ENCODE data around the gene CELSR1. TPM values are rescaled to one million over a fixed set of nuclear protein-coding genes. Genes with fewer than 3 reads are reported as not detected.

CELSR1 gene
- polyA plus RNA-seq, 1 experiment: 0.14 TPM

DNA sequence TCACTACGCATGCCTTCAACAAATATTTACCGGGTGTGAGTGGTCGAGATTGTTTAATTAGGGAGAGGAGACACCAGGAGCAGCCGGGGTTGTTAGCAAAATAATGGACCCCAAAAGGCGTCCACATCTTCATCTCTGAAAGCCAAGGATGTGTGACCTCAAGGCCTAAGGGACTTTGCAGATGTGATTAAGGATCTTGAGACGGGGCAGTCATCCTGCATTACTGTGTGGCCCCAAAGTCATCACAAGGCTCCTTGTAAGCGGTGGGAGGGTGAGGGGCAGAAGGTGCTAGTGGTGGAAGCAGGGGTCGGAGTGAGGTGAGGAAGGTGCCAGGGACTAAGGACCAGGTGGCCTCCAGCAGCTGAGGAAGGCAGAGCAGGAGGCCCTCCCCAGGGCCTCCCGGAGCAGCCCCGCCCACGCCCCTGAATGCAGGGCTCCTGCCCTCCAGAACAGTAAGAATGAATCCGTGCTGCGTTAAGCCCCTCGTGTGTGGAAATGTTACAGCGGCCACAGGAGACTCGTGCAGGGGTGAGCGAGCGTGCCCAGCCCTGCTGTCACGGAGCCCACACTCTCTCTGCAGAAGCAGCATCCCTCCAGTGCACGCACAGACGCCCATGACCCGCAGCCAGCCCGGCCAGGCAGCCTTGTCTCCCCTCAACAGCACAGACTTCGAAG lies 83.5 kb downstream of the CELSR1 start:
- Histone ChIP-seq H3K27ac (ENCODE audit: low read depth, low read length) (no peak overlapping the region), H3K9me3 (ENCODE audit: control insufficient read depth, insufficient read depth, low read length) (peaks cover 3% of the 10 kb centered on the region; the same call in 1 of the 2 replicates), H3K4me3 (ENCODE audit: low read depth, low read length) (no peak overlapping the region), H3K27me3 (ENCODE audit: control insufficient read depth, insufficient read depth, low read length) (peaks cover 29% of the 10 kb centered on the region)
- TF ChIP-seq, protein P1, sequence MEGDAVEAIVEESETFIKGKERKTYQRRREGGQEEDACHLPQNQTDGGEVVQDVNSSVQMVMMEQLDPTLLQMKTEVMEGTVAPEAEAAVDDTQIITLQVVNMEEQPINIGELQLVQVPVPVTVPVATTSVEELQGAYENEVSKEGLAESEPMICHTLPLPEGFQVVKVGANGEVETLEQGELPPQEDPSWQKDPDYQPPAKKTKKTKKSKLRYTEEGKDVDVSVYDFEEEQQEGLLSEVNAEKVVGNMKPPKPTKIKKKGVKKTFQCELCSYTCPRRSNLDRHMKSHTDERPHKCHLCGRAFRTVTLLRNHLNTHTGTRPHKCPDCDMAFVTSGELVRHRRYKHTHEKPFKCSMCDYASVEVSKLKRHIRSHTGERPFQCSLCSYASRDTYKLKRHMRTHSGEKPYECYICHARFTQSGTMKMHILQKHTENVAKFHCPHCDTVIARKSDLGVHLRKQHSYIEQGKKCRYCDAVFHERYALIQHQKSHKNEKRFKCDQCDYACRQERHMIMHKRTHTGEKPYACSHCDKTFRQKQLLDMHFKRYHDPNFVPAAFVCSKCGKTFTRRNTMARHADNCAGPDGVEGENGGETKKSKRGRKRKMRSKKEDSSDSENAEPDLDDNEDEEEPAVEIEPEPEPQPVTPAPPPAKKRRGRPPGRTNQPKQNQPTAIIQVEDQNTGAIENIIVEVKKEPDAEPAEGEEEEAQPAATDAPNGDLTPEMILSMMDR (IDR thresholded peaks at IDR 0.05; ENCODE audit: low read depth, low read length): no peak
- CTCF ChIA-PET: no interaction called here
- POLR2A ChIA-PET: no interaction called here
- no peak for DNase-seq (ENCODE audit: low read depth, low spot score)

DNA sequence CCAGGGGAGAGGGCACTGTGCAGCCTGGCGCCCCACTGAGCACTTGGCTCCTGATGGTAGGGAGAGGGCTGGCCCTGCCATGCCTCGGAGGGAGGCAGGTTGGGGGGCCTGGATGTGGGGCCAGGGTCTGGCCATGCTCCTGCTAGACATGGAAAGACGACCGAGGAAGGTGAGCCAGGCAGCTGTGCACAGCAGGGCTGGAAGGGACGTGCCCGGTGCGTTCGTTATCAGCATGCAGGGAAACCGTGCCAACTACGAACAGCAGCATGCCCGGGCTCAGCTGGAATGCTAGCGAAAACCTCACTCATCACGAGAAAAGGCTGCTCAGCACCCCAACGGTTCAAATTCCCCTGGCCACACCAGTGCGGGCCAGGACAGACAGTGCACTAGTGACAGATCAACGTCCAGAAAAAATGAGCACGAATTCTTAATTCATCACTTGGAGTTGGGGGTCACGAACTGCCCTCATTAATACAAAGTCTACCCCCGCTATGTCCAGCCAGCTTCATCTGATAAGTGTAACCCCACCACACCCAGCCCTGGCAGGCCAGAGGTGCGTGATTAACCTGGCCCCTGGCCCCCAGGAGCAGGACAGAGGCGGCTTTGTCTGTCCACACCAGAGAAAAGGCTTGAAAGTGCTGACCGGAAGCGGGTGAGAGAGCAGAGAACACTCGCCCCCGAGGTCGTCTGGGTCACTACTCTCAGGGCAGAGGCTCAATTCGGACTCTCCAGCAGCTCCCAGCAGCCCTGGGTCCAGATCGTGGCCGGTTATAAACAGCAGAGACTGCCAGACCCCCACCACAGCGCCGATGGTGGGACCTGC lies 84.2 kb downstream of the CELSR1 start:
- no peak for DNase-seq (ENCODE audit: low read depth, low spot score)
- H3K4me3 ChIP-seq (ENCODE audit: low read depth, low read length): no peak overlapping the region
- ChIA-PET CTCF (no interaction called here), POLR2A (no interaction called here)
- H3K27me3 ChIP-seq (ENCODE audit: control insufficient read depth, insufficient read depth, low read length): peaks cover 25% of the 10 kb centered on the region
- TF ChIP-seq, protein P1 (IDR thresholded peaks at IDR 0.05; ENCODE audit: low read depth, low read length): no peak
- H3K9me3 ChIP-seq (ENCODE audit: control insufficient read depth, insufficient read depth, low read length): peaks cover 3% of the 10 kb centered on the region; the same call in 1 of the 2 replicates
- no peak overlapping the region for H3K27ac ChIP-seq (ENCODE audit: low read depth, low read length)

DNA sequence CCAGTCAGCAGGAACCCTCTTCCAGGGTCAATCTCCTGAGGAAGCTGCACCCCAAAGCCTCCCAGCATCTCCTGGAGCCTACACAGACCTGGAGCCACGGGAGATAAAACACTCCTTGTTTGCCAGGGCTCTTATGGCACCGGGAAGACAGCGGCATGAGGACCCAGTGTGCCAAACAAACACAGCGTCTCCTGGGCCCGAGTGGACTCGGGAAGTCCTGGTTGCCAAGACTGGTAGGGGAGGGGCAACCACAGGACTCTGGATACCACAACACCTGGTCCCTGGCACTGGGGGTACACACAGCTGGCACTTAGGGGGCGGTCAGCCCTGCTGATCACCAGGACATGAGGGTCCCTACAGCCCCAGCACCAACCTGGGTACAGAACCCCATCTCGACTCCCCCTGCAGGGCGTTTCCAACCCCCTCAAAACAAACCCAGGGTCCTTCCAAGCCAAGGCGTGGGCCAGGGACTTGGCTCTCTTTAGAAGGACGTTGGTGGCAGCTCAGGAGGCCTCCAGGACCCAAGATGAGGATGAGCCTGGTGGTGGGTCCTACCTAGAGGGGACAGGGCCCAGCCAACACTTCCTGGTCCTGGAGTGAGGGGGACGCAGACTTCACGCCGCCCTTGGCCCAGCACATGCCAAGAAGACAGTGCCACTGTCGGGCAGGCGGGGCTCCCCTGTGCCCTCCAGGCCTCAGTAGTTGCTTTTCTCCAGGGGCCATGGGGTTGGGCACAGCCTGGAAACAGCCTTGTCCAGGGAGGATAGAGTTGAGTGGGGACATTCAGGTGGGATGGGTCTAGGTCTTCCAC lies 85.0 kb downstream of the CELSR1 start:
- POLR2A ChIA-PET: no interaction called here
- Histone ChIP-seq H3K4me3 (ENCODE audit: low read depth, low read length) (no peak overlapping the region), H3K27me3 (ENCODE audit: control insufficient read depth, insufficient read depth, low read length) (peaks cover 28% of the 10 kb centered on the region), H3K27ac (ENCODE audit: low read depth, low read length) (no peak overlapping the region), H3K9me3 (ENCODE audit: control insufficient read depth, insufficient read depth, low read length) (peaks cover 3% of the 10 kb centered on the region; the same call in 1 of the 2 replicates)
- TF ChIP-seq, protein P1 (IDR thresholded peaks at IDR 0.05; ENCODE audit: low read depth, low read length): no peak
- CTCF ChIA-PET: no interaction called here
- DNase-seq (ENCODE audit: low read depth, low spot score): no peak

DNA sequence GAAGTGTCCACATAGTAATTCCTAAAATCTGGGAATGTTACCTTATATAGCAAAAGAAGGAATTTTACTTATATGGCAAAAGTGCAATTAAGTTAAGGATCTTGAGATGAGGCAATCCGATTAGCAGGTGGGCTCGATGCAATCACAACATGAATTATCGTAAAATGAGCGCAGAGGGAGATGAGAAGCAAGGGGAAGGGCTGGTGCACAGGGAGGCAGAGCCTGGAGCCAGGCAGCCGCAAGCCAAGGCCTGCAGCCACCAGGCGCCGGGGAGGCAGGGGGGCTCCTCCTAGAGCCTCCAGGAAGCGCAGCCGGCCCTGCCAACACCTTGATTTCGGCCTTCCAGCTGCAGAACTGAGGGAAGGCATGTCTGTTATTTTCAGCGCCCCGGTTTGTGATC lies 85.7 kb downstream of the CELSR1 start:
- peaks cover 3% of the 10 kb centered on the region; the same call in 1 of the 2 replicates for H3K9me3 ChIP-seq (ENCODE audit: control insufficient read depth, insufficient read depth, low read length)
- TF ChIP-seq, protein P1 (IDR thresholded peaks at IDR 0.05; ENCODE audit: low read depth, low read length): no peak
- H3K27me3 ChIP-seq (ENCODE audit: control insufficient read depth, insufficient read depth, low read length): peaks cover 33% of the 10 kb centered on the region
- ChIA-PET POLR2A (no interaction called here), CTCF (no interaction called here)
- no peak for DNase-seq (ENCODE audit: low read depth, low spot score)
- H3K27ac ChIP-seq (ENCODE audit: low read depth, low read length): no peak overlapping the region
- H3K4me3 ChIP-seq (ENCODE audit: low read depth, low read length): no peak overlapping the region

Measured in AG04450 (cell line).